HTERT RPE-1 (cell line): ENCODE measurements around the gene VSNL1.

Experiments used
- in situ Hi-C: fragments of 300-500 bp; cut with MboI; formaldehyde crosslinking; loops from 4 replicates; pipeline ENCODE4 v1.14.3; 2020; ENCODE audit warnings: low sequenced_read_pairs

Gene VSNL1

GRCh38 chr2:17682098-17682857, 141.8 kb downstream of the VSNL1 start:
- in situ Hi-C loops, result no loop called here

DNA sequence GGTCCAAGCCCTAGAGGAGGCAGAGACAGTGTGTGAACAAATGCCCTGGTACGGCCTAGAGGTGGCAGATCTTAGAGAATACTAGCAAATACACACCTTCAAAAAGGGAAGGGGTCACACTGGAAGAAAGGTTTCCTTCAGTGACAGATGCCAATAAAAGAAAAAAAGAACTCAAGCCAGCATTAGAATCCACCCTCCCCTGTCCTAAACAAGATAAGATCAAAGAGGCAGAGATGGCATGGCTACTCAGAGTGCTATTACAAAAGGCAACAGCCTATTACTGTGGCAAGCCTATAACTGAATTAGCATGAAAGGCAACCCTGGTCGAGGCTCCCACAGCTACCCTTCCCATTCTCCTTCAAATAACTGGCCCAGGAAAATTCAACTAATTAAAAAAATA, 143.5 kb downstream of the VSNL1 start:
- in situ Hi-C loops, result no loop called here

DNA sequence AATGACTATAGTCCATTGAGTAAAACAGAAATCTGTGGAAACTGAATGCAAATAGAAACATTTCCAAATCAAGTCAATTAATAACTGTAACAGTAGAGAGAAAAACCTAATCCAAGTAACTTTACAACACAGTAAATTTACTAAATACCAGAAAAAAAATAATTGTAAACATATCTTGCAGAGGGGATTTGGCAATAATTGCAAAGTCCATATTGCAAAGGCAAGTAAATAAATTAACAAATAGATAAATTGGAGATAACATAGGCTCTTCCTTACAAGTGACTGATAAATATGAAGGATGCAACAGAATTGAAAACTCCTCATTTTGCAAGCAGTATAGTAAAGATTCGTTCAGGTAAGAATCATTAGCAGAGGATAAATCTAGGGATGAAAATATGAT, 148.1 kb downstream of the VSNL1 start:
- in situ Hi-C loops, result no loop called here

DNA sequence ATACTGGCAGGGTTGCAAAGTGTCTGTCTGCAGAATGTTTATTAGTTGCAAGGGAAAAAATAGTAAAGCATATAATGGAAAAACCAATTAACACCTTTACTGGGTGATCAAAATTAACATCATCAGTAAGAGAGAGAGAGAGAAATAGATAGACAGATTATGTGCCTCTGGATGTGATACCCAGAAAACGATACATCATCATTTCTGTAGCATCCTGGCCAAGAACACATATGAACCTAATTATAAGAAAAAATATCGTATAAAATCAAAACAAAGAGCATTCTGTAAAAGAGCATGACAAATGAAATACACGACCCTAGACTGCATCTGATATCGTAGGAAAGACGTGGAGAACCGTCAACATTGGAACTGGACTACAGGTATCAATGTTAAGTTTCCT, 148.5 kb downstream of the VSNL1 start:
- in situ Hi-C loops, result no loop called here

DNA sequence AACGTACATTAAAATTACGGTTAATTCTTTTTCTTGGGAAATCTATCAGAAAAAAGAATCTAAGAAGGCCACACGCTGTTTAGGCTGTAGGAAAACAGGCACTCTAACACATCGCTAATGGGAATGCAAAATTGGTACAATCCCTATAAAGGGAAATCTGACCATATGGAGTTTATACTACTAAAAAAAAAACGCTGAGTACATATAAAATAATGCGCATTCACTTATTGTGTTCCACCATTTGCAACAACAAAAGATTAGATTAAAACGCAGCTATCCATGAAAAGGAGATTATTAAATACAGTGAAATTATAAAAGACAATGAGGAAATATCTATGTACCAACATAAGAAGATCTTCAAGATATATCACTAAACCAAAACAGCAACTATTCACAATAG, 150.3 kb downstream of the VSNL1 start:
- in situ Hi-C loops, result no loop called here
